Stomach (tissue), 4 donors: ENCODE data around the gene FAM217B.

ENCODE experiments used
- CTCF ChIP-seq, 7 experiments: fragments of 450-650 bp in 4 of 7; fragments of 200-600 bp in 3 of 7; sonication (generic) in 3 of 7; IDR thresholded peaks; one replicate each; pipeline ENCODE4 v1.5.1; 2016 to 2019; ENCODE audit warnings: antibody characterized with exemption in 7 of 7, control low read depth in 2 of 7, mild to moderate bottlenecking in 1 of 7
- POLR2A ChIP-seq, 4 donors: fragments of 450-650 bp; IDR thresholded peaks; one replicate each; pipeline ENCODE4 v1.6.1; 2016; ENCODE audit warnings: antibody characterized with exemption in 4 of 4, control low read depth in 2 of 4, mild to moderate bottlenecking in 1 of 4, moderate library complexity in 1 of 4
- POLR2AphosphoS5 ChIP-seq, 3 donors: sonication (generic); formaldehyde crosslinking; IDR thresholded peaks; one replicate each; pipeline ENCODE4 v1.6.1; 2016; ENCODE audit warnings: antibody characterized with exemption in 3 of 3

- TF ChIP-seq POLR2AphosphoS5 (IDR thresholded peaks at IDR 0.05) (no peak), CTCF (IDR thresholded peaks at IDR 0.05) (no peak), POLR2A (IDR thresholded peaks at IDR 0.05) (no peak)
Measured at GRCh38 chr20:59912609-59913008, 27.6 kb upstream of the FAM217B start.
